H9 (cell line): Measurements from ENCODE around the gene CDCP1. TPM values are rescaled to one million over a fixed set of nuclear protein-coding genes. Genes with fewer than 3 reads are reported as not detected.

Experiments
- DNase-seq: peaks from one replicate; pipeline ENCODE4 v3.0.0-alpha.2; 2017
- H2AFZ ChIP-seq: one replicate; pipeline ENCODE4 v1.6.1; 2013; ENCODE audit warnings: mild to moderate bottlenecking, low read length, control low read depth, moderate library complexity
- H2AK5ac ChIP-seq: 2 replicates; pipeline ENCODE4 v1.6.1; 2013; ENCODE audit warnings: low read length, control low read depth, mixed read lengths; ENCODE audit not compliant: insufficient read length
- H2BK120ac ChIP-seq: one replicate; pipeline ENCODE4 v1.6.1; 2013; ENCODE audit warnings: low read depth, mild to moderate bottlenecking, low read length, control low read depth, inconsistent platforms; ENCODE audit not compliant: poor library complexity, severe bottlenecking
- H2BK12ac ChIP-seq: 2 replicates; pipeline ENCODE4 v1.6.1; 2013; ENCODE audit warnings: low read length, control low read depth, mixed read lengths, low read depth; ENCODE audit not compliant: insufficient read length
- H2BK15ac ChIP-seq: 2 replicates; pipeline ENCODE4 v1.6.1; 2013; ENCODE audit warnings: low read depth, low read length, control low read depth
- H2BK20ac ChIP-seq: one replicate; pipeline ENCODE4 v1.6.1; 2013; ENCODE audit warnings: low read depth, mild to moderate bottlenecking, low read length, control low read depth, inconsistent platforms; ENCODE audit not compliant: poor library complexity, severe bottlenecking
- H2BK5ac ChIP-seq: 2 replicates; pipeline ENCODE4 v1.6.1; 2013; ENCODE audit warnings: low read length, control low read depth, mixed read lengths; ENCODE audit not compliant: insufficient read length
- H3K14ac ChIP-seq: 2 replicates; pipeline ENCODE4 v1.6.1; 2013; ENCODE audit warnings: low read length, control low read depth; ENCODE audit not compliant: insufficient read depth
- H3K18ac ChIP-seq: 2 replicates; pipeline ENCODE4 v1.6.1; 2013; ENCODE audit warnings: low read depth, mild to moderate bottlenecking, mixed read lengths, low read length, control low read depth; ENCODE audit not compliant: insufficient read length
- H3K23ac ChIP-seq: 2 replicates; pipeline ENCODE4 v1.6.1; 2013; ENCODE audit warnings: low read length, control low read depth, mixed read lengths, low read depth; ENCODE audit not compliant: insufficient read length
- H3K23me2 ChIP-seq: 2 replicates; pipeline ENCODE4 v1.6.1; 2013; ENCODE audit warnings: low read depth, mild to moderate bottlenecking, mixed read lengths, low read length, control low read depth; ENCODE audit not compliant: insufficient read length, poor library complexity, severe bottlenecking
- H3K27ac ChIP-seq: 2 replicates; pipeline ENCODE4 v1.5.1; 2013; ENCODE audit warnings: low read length, control low read depth, mixed read lengths, low read depth; ENCODE audit not compliant: insufficient read length
- H3K27me3 ChIP-seq: 2 replicates; pipeline ENCODE4 v1.6.1; 2013; ENCODE audit warnings: low read length, control low read depth, inconsistent platforms; ENCODE audit not compliant: insufficient read depth
- H3K4ac ChIP-seq: 2 replicates; pipeline ENCODE4 v1.6.1; 2013; ENCODE audit warnings: low read depth, mild to moderate bottlenecking, control low read depth, inconsistent platforms, low read length, moderate library complexity
- H3K4me1 ChIP-seq: 2 replicates; pipeline ENCODE4 v1.6.1; 2013; ENCODE audit warnings: low read length, control low read depth, inconsistent platforms; ENCODE audit not compliant: insufficient read depth
- H3K4me2 ChIP-seq: 2 replicates; pipeline ENCODE4 v1.6.1; 2013; ENCODE audit warnings: low read length, control low read depth, mixed read lengths; ENCODE audit not compliant: insufficient read length, insufficient read depth
- H3K56ac ChIP-seq: 2 replicates; pipeline ENCODE4 v1.6.1; 2013; ENCODE audit warnings: low read depth, mild to moderate bottlenecking, mixed read lengths, low read length, control low read depth; ENCODE audit not compliant: insufficient read length
- H3K79me1 ChIP-seq: 2 replicates; pipeline ENCODE4 v1.6.1; 2013; ENCODE audit warnings: low read depth, mild to moderate bottlenecking, moderate library complexity, low read length, control low read depth, inconsistent platforms; ENCODE audit not compliant: insufficient read depth, poor library complexity, severe bottlenecking
- H3K79me2 ChIP-seq: 2 replicates; pipeline ENCODE4 v1.6.1; 2013; ENCODE audit warnings: low read length, control low read depth, inconsistent platforms; ENCODE audit not compliant: insufficient read depth
- H3K9ac ChIP-seq: 2 replicates; pipeline ENCODE4 v1.6.1; 2013; ENCODE audit warnings: low read length, control low read depth, mixed read lengths; ENCODE audit not compliant: insufficient read length; ENCODE audit errors: extremely low read depth
- H3K9me3 ChIP-seq: one replicate; pipeline ENCODE4 v1.6.1; 2013; ENCODE audit warnings: low read depth, low read length, inconsistent platforms; ENCODE audit not compliant: control insufficient read depth
- H3T11ph ChIP-seq: one replicate; pipeline ENCODE4 v1.6.1; 2013; ENCODE audit warnings: mild to moderate bottlenecking, low read length, control low read depth, inconsistent platforms
- H4K20me1 ChIP-seq: one replicate; pipeline ENCODE4 v1.6.1; 2013; ENCODE audit not compliant: control insufficient read depth, insufficient read length, insufficient read depth
- H4K5ac ChIP-seq: 2 replicates; pipeline ENCODE4 v1.6.1; 2013; ENCODE audit warnings: low read depth, mild to moderate bottlenecking, mixed read lengths, low read length, control low read depth; ENCODE audit not compliant: insufficient read length
- H4K8ac ChIP-seq: replicated peaks from 2 replicates; pipeline ENCODE4 v1.6.1; 2013; ENCODE audit warnings: low read length, control low read depth, mixed read lengths, low read depth; ENCODE audit not compliant: insufficient read length
- H4K91ac ChIP-seq: 2 replicates; pipeline ENCODE4 v1.6.1; 2013; ENCODE audit warnings: low read depth, mild to moderate bottlenecking, moderate library complexity, mixed read lengths, low read length, control low read depth; ENCODE audit not compliant: insufficient read length
- H3K27ac Mint-ChIP-seq, 3 experiments: 2 replicates in 2 of 3; 3 replicates in 1 of 3; pipeline ENCODE4 v1.8.0; 2020 to 2021; ENCODE audit warnings: mixed read lengths in 3 of 3, mild to moderate bottlenecking in 1 of 3, moderate library complexity in 1 of 3
- H3K27me3 Mint-ChIP-seq: 2 replicates; pipeline ENCODE4 v1.8.0; 2021; ENCODE audit warnings: low read depth, mild to moderate bottlenecking, moderate library complexity, mixed read lengths
- H3K36me3 Mint-ChIP-seq, 3 experiments: 2 replicates in 2 of 3; 3 replicates in 1 of 3; pipeline ENCODE4 v1.8.0; 2020 to 2021; ENCODE audit warnings: low read depth in 3 of 3, mixed read lengths in 3 of 3; ENCODE audit not compliant: insufficient read depth in 1 of 3
- H3K4me1 Mint-ChIP-seq, 2 experiments: 2 replicates each; pipeline ENCODE4 v1.8.0; 2020; ENCODE audit warnings: mixed read lengths in 2 of 2
- H3K4me3 Mint-ChIP-seq, 2 experiments: 2 replicates in 1 of 2; 3 replicates in 1 of 2; pipeline ENCODE4 v1.8.0; 2020 to 2021; ENCODE audit warnings: mild to moderate bottlenecking in 2 of 2, mixed read lengths in 2 of 2, moderate library complexity in 1 of 2
- H3K9me3 Mint-ChIP-seq, 2 experiments: 2 replicates in 1 of 2; 3 replicates in 1 of 2; pipeline ENCODE4 v1.8.0; 2020; ENCODE audit warnings: mild to moderate bottlenecking in 2 of 2, mixed read lengths in 2 of 2, moderate library complexity in 1 of 2
- WGBS: extraction: QIAGEN DNeasy Blood & Tissue Kit; methylation state at CpG from one replicate; pipeline ENCODE4 v1.1.7; 2013; ENCODE audit warnings: missing lambda C conversion rate, low lambda C conversion rate, mixed read lengths; ENCODE audit not compliant: insufficient read length; ENCODE audit errors: extremely low coverage; 5-methylcytosine and 5-hydroxymethylcytosine counted together
- total RNA-seq: library from RNA; stranded (reverse); gene quantifications from 2 replicates; pipeline ENCODE4 v1.2.1, GENCODE V29; 2021
- TF ChIP-seq, protein P1 (sequence below): fragments of 200-600 bp; sonication (generic); conservative IDR thresholded peaks from 3 replicates; pipeline ENCODE4 v1.8.0; 2021; ENCODE audit warnings: antibody characterized with exemption, mild to moderate bottlenecking

Gene CDCP1
- total RNA-seq, 1 experiment from 2014 or later = 12.9 TPM

DNA sequence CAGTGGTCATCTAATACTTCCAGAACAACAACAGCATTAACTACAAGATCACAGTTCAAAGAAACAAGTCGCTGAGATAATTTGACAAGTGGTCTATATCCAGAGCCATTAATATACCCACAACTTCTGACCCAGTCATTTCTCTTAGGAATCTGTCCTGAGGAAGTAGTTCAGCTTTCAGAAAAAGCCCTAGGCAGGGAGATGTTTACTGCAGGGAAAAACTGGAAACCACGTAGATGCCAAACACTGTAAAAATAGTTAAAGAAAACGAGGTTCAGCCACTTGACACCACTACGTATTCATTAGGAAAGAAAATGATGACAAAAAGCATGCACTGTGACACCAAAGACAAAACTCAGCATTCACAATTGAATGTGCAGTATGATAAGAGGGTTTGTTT, 22.3 kb upstream of the CDCP1 start:
- H3K9me3 Mint-ChIP-seq = peaks cover 0 to 3% of the 10 kb centered on the region in 2 experiments; a peak in 2 of 5 replicates
- no peaks in the 10 kb centered on the region for H3K9me3 ChIP-seq
- H4K91ac ChIP-seq = no peak overlapping the region
- no peak overlapping the region for H2BK120ac ChIP-seq
- no peak overlapping the region for H4K5ac ChIP-seq
- H3K4me3 Mint-ChIP-seq = no peak overlapping the region
- no peak overlapping the region for H3K23ac ChIP-seq
- no peak overlapping the region for H3K14ac ChIP-seq
- H4K20me1 ChIP-seq = no peaks in the 10 kb centered on the region
- H2BK15ac ChIP-seq = no peak overlapping the region
- no peaks in the 10 kb centered on the region for H3K23me2 ChIP-seq
- H3K27me3 ChIP-seq = no peaks in the 10 kb centered on the region
- no peak overlapping the region for H3K4ac ChIP-seq
- peaks cover 19 to 24% of the 10 kb centered on the region in 2 experiments for H3K4me1 Mint-ChIP-seq
- H3K56ac ChIP-seq = no peak overlapping the region
- no peak overlapping the region for H3T11ph ChIP-seq
- TF ChIP-seq, protein P1, sequence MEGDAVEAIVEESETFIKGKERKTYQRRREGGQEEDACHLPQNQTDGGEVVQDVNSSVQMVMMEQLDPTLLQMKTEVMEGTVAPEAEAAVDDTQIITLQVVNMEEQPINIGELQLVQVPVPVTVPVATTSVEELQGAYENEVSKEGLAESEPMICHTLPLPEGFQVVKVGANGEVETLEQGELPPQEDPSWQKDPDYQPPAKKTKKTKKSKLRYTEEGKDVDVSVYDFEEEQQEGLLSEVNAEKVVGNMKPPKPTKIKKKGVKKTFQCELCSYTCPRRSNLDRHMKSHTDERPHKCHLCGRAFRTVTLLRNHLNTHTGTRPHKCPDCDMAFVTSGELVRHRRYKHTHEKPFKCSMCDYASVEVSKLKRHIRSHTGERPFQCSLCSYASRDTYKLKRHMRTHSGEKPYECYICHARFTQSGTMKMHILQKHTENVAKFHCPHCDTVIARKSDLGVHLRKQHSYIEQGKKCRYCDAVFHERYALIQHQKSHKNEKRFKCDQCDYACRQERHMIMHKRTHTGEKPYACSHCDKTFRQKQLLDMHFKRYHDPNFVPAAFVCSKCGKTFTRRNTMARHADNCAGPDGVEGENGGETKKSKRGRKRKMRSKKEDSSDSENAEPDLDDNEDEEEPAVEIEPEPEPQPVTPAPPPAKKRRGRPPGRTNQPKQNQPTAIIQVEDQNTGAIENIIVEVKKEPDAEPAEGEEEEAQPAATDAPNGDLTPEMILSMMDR = no peak
- H3K79me2 ChIP-seq = no peaks in the 10 kb centered on the region
- no peak overlapping the region for H2BK12ac ChIP-seq
- H2BK5ac ChIP-seq = no peak overlapping the region
- no peak overlapping the region for H2AK5ac ChIP-seq
- H3K18ac ChIP-seq = no peak overlapping the region
- no CpG with 5 or more reads among the region's 4 CpGs for WGBS
- DNase-seq = no peak
- peaks cover 0 to 11% (median 0%) of the 10 kb centered on the region in 3 experiments; a peak in 2 of 7 replicates for H3K36me3 Mint-ChIP-seq
- no peak overlapping the region for H3K27ac Mint-ChIP-seq
- H2AFZ ChIP-seq = no peak overlapping the region
- no peaks in the 10 kb centered on the region for H3K79me1 ChIP-seq
- H4K8ac ChIP-seq = no peak overlapping the region
- H3K4me1 ChIP-seq = peaks cover 5% of the 10 kb centered on the region; the same call in 1 of the 2 replicates
- no peak overlapping the region for H3K27ac ChIP-seq
- no peak overlapping the region for H3K9ac ChIP-seq
- H3K27me3 Mint-ChIP-seq = peaks cover 15% of the 10 kb centered on the region
- H2BK20ac ChIP-seq = no peak overlapping the region
- H3K4me2 ChIP-seq = no peak overlapping the region
